HepG2 (cell line): ENCODE results near the gene AMZ2. TPM values are rescaled to one million over a fixed set of nuclear protein-coding genes. Genes with fewer than 3 reads are reported as not detected.
A peak's percentile ranks its signal among the peaks of the same experiment; 100 is the strongest.

Experiments used
- AKAP8 ChIP-seq: sonication (generic); formaldehyde crosslinking; IDR thresholded peaks from 2 replicates; pipeline ENCODE4 v1.5.1; 2020; ENCODE audit warnings: mild to moderate bottlenecking, missing genetic modification reagents
- ARNT2 ChIP-seq: sonication (generic); formaldehyde crosslinking; IDR thresholded peaks from 2 replicates; pipeline ENCODE4 v1.8.0; 2022; ENCODE audit warnings: mild to moderate bottlenecking, low read depth, missing genetic modification reagents, moderate library complexity
- ARNTL ChIP-seq: sonication (generic); formaldehyde crosslinking; IDR thresholded peaks from 2 replicates; pipeline ENCODE4 v1.4.0; 2020; ENCODE audit warnings: mild to moderate bottlenecking, missing genetic modification reagents
- DMTF1 ChIP-seq: sonication (generic); formaldehyde crosslinking; IDR thresholded peaks from 2 replicates; pipeline ENCODE4 v1.4.0; 2020; ENCODE audit warnings: mild to moderate bottlenecking, missing genetic modification reagents
- ERF ChIP-seq: IDR thresholded peaks from 2 replicates; pipeline ENCODE4 v1.6.1; 2018; ENCODE audit warnings: missing biosample characterization, missing genetic modification reagents
- GLI4 ChIP-seq: sonication (generic); formaldehyde crosslinking; IDR thresholded peaks from 2 replicates; pipeline ENCODE4 v1.5.1; 2020; ENCODE audit warnings: missing genetic modification reagents, mild to moderate bottlenecking, moderate library complexity, borderline replicate concordance
- ISL2 ChIP-seq: sonication (generic); formaldehyde crosslinking; IDR thresholded peaks from 2 replicates; pipeline ENCODE4 v1.5.0; 2020; ENCODE audit warnings: missing genetic modification reagents
- KMT2B ChIP-seq: IDR thresholded peaks from 2 replicates; pipeline ENCODE4 v1.6.1; 2016; ENCODE audit warnings: missing genetic modification reagents, missing compliant biosample characterization
- PLSCR1 ChIP-seq: sonication (generic); formaldehyde crosslinking; IDR thresholded peaks from 2 replicates; pipeline ENCODE4 v1.5.0; 2020; ENCODE audit warnings: missing genetic modification reagents, mild to moderate bottlenecking, borderline replicate concordance
- PRDM15 ChIP-seq: sonication (generic); formaldehyde crosslinking; IDR thresholded peaks from 2 replicates; pipeline ENCODE4 v1.4.0; 2020; ENCODE audit warnings: missing genetic modification reagents
- SAP130 ChIP-seq: IDR thresholded peaks from 2 replicates; pipeline ENCODE4 v1.6.1; 2016; ENCODE audit warnings: low read depth
- SPEN ChIP-seq: sonication (generic); formaldehyde crosslinking; IDR thresholded peaks from 2 replicates; pipeline ENCODE4 v1.5.1; 2020; ENCODE audit warnings: low read depth, mild to moderate bottlenecking, missing genetic modification reagents
- TAF1 ChIP-seq: sonication (generic); formaldehyde crosslinking; IDR thresholded peaks from 2 replicates; pipeline ENCODE4 v1.4.0; 2020; ENCODE audit warnings: missing genetic modification reagents
- ZGPAT ChIP-seq: IDR thresholded peaks from 2 replicates; pipeline ENCODE4 v1.6.1; 2016; ENCODE audit warnings: mild to moderate bottlenecking
- ZMYM3 ChIP-seq: sonication (generic); formaldehyde crosslinking; IDR thresholded peaks from 2 replicates; pipeline ENCODE4 v1.5.1; 2020; ENCODE audit warnings: mild to moderate bottlenecking, missing genetic modification reagents
- ZNF207 ChIP-seq: fragments of 450-650 bp; IDR thresholded peaks from 2 replicates; pipeline ENCODE4 v1.6.1; 2016; ENCODE audit warnings: antibody characterized with exemption, borderline replicate concordance
- ZNF225 ChIP-seq: sonication (generic); formaldehyde crosslinking; IDR thresholded peaks from 2 replicates; pipeline ENCODE4 v1.4.0; 2020; ENCODE audit warnings: mild to moderate bottlenecking, missing genetic modification reagents
- ZNF235 ChIP-seq: sonication (generic); formaldehyde crosslinking; IDR thresholded peaks from 2 replicates; pipeline ENCODE4 v1.8.1; 2023; ENCODE audit warnings: mild to moderate bottlenecking, missing genetic modification reagents, borderline replicate concordance
- ZNF577 ChIP-seq: sonication (generic); formaldehyde crosslinking; IDR thresholded peaks from 2 replicates; pipeline ENCODE4 v1.4.0; 2020; ENCODE audit warnings: mild to moderate bottlenecking, low read depth, missing genetic modification reagents, borderline replicate concordance
- ZNF788 ChIP-seq: sonication (generic); formaldehyde crosslinking; IDR thresholded peaks from 2 replicates; pipeline ENCODE4 v1.5.0; 2020; ENCODE audit warnings: mild to moderate bottlenecking, missing genetic modification reagents, borderline replicate concordance
- polyA plus RNA-seq, 8 experiments: library from polyadenylated mRNA; depleted of rRNA in 3 of 8; stranded (reverse) in 7 of 8; unstranded in 1 of 8; fragments of >200 nt; fragmentation: Illumina TruSeq in 4 of 8; extraction: Trizol in 4 of 8; gene quantifications; 2 replicates each; pipeline versions ENCODE4 v1.2.1 to v1.2.3, GENCODE V29; 2011 to 2016; ENCODE audit warnings: low read depth in 4 of 8, missing spikeins in 1 of 8, mixed read lengths in 1 of 8; ENCODE audit not compliant: insufficient read depth in 1 of 8
- total RNA-seq, 5 experiments: library from RNA; depleted of rRNA; stranded (reverse); fragments of >200 nt; fragmentation: Illumina TruSeq; extraction: Trizol; gene quantifications; 2 replicates each; pipeline ENCODE4 v1.2.3, GENCODE V29; 2016; ENCODE audit warnings: low read depth in 1 of 5

Gene AMZ2
- total and polyA plus RNA-seq, 2 of the 13 experiments (the other 11 are each of a cell fraction or from before 2014, with no cell fraction given), result 86.9 to 90.2 TPM

- TF ChIP-seq ZNF235 (peak; percentile 58; the same call in 1 of the 2 replicates), ZNF577 (no peak), TAF1 (CRISPR knock-in tag) (no peak), ISL2 (CRISPR knock-in tag) (0 out of 2 replicates have a peak, but pooled peaks have one; percentile 16), AKAP8 (no peak), SPEN (peak; percentile 39; the same call in 1 of the 2 replicates), PRDM15 (CRISPR knock-in tag) (no peak), KMT2B (CRISPR knock-in tag) (peak; percentile 30; the same call in 1 of the 2 replicates), ZNF207 (no peak), ERF (CRISPR knock-in tag) (peak; percentile 81; the same call in 1 of the 2 replicates), PLSCR1 (CRISPR knock-in tag) (no peak), ARNTL (CRISPR knock-in tag) (peak; percentile 60; the same call in 1 of the 2 replicates), ARNT2 (CRISPR knock-in tag) (peak; percentile 47; the same call in 1 of the 2 replicates), ZGPAT (CRISPR knock-in tag) (peak; percentile 79), ZNF225 (peak; percentile 82), SAP130 (CRISPR knock-in tag) (peak; percentile 54; the same call in 1 of the 2 replicates), ZMYM3 (CRISPR knock-in tag) (0 out of 2 replicates have a peak, but pooled peaks have one; percentile 23), GLI4 (CRISPR knock-in tag) (peak; percentile 75; the same call in 1 of the 2 replicates), DMTF1 (CRISPR knock-in tag) (no peak), ZNF788 (peak; percentile 63; the same call in 1 of the 2 replicates)
These were observed 47.0 kb upstream of the AMZ2 start (continued) for GRCh38 chr17:68200689-68201417.
